Heart left ventricle (tissue), 13 donors: ENCODE measurements around the gene RIIAD1.

Experiments used
- POLR2A ChIP-seq, 2 donors: fragments of 450-650 bp; IDR thresholded peaks; one replicate each; pipeline ENCODE4 v1.6.1; 2017; ENCODE audit warnings: antibody characterized with exemption in 2 of 2, mild to moderate bottlenecking in 2 of 2, moderate library complexity in 2 of 2
- TF ChIP-seq, protein P1 (sequence below), 12 donors: fragments of 200-600 bp; sonication (generic) in 4 of 12; IDR thresholded peaks; one replicate each; pipeline versions ENCODE4 v1.5.0 to v1.8.0; 2018 to 2022; ENCODE audit warnings: antibody characterized with exemption in 12 of 12, mild to moderate bottlenecking in 5 of 12
- donor health status: ischemic (EF 13 %, LVEDD 7.1; RV severe dilation, severe dysfunction).
- donor health status: DM: no; HTN: yes; CAD: no.
- donor health status: DM: no; HTN: no; CAD: no.
- donor health status: ischemic (EF 25% LVEDD 6.9; RV normal size, moderate dysfunction).
- donor health status: ischemic (EF 25% LVEDD 5.7; RV mildly dilated, moderate dysfunction).
- donor health status: ischemic (EF 35%, LVEDD 5.7; RV mildly dilated, moderate dysfunction).
- donor health status: nonischemic (EF 11% LVEDD 7.7; RV severe dilation, severe dysfunction).
- donor health status: DM: yes; HTN: yes; CAD: no.
- donor health status: PGD.
- donor health status: ischemic (EF 29% LVEDD 5.4; RV normal size, mild dysfunction).
- donor health status: nonischemic (EF 23%, LVEDD 6.1; RV moderate dilation, normal function).

DNA sequence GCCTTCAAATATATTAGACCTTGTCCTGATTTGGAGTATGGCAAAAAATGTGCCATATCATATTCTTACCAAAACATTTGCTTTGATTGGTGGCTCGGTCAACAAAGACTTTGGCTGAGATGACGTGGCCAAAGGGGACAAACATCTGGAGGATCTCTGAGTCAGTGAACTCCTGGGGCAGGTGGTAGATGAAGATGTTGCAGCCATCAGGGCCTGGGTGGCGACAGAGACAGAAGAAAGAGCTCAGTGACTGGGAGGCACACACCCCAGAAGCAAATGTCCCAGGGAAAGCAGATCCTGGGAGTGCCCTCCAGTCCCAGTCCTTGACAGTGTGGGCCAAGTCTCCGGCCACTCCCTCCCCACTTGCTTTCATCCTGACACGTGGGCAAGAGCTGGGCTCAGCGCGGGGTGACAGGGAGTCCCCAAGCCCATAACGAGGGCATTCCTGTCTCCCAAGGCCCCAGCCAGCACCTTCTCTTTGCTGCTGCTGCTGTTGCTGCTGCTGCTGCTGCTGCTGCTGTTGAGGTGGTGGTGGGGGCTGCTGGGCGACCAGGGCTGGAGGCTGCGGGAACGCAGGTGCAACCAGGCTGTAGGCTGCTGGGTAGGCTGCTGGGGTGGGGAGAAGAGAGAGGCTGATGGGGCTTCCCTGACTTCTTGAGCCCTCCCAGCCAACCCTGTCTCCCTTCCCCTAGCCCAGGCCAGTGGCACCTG lies 15.4 kb upstream of the RIIAD1 start:
- TF ChIP-seq POLR2A (IDR thresholded peaks at IDR 0.05): no peak
- TF ChIP-seq, protein P1, sequence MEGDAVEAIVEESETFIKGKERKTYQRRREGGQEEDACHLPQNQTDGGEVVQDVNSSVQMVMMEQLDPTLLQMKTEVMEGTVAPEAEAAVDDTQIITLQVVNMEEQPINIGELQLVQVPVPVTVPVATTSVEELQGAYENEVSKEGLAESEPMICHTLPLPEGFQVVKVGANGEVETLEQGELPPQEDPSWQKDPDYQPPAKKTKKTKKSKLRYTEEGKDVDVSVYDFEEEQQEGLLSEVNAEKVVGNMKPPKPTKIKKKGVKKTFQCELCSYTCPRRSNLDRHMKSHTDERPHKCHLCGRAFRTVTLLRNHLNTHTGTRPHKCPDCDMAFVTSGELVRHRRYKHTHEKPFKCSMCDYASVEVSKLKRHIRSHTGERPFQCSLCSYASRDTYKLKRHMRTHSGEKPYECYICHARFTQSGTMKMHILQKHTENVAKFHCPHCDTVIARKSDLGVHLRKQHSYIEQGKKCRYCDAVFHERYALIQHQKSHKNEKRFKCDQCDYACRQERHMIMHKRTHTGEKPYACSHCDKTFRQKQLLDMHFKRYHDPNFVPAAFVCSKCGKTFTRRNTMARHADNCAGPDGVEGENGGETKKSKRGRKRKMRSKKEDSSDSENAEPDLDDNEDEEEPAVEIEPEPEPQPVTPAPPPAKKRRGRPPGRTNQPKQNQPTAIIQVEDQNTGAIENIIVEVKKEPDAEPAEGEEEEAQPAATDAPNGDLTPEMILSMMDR (IDR thresholded peaks at IDR 0.05): no peak
